ENCODE measurements around the gene COL8A1. TPM values are rescaled to one million over a fixed set of nuclear protein-coding genes. Genes with fewer than 3 reads are reported as not detected.
"Not testable (repeated sequence)": the region's sequence is repeated elsewhere in the genome, so short reads cannot be mapped to it uniquely, and the experiment has no call there.

The COL8A1 gene
- total RNA-seq, 2 experiments from 2014 or later: not detected

GRCh38 chr3:99714146-99714545 lies 75.8 kb downstream of the COL8A1 start:
- H3K4me3 Mint-ChIP-seq: no peak overlapping the region
- no peak for ATAC-seq
- no peaks in the 10 kb centered on the region for H3K36me3 Mint-ChIP-seq (ENCODE audit: low read depth)
- no peak for DNase-seq
- no peaks in the 10 kb centered on the region for H3K9me3 Mint-ChIP-seq (ENCODE audit: low read depth)
- no peak overlapping the region for H3K27ac Mint-ChIP-seq
- POLR2A ChIA-PET: no interaction called here
- CTCF ChIA-PET: no interaction called here
- no peaks in the 10 kb centered on the region for H3K4me1 Mint-ChIP-seq
- intact Hi-C loops (cut with DNase I, micrococcal nuclease): no loop called here
- peaks cover 13% of the 10 kb centered on the region for H3K27me3 Mint-ChIP-seq

GRCh38 chr3:99714575-99714974 lies 76.2 kb downstream of the COL8A1 start:
- no peak for DNase-seq
- H3K27me3 Mint-ChIP-seq: peaks cover 15% of the 10 kb centered on the region
- ChIA-PET POLR2A (no interaction called here), CTCF (no interaction called here)
- H3K4me3 Mint-ChIP-seq: no peak overlapping the region
- intact Hi-C loops (cut with DNase I, micrococcal nuclease): no loop called here
- H3K9me3 Mint-ChIP-seq (ENCODE audit: low read depth): no peaks in the 10 kb centered on the region
- H3K36me3 Mint-ChIP-seq (ENCODE audit: low read depth): no peaks in the 10 kb centered on the region
- no peak for ATAC-seq
- H3K27ac Mint-ChIP-seq: no peak overlapping the region
- no peaks in the 10 kb centered on the region for H3K4me1 Mint-ChIP-seq

- H3K9me3 Mint-ChIP-seq (ENCODE audit: low read depth): no peaks in the 10 kb centered on the region
- CTCF ChIA-PET: interaction anchor here (0.9 kb wide), 1 partner anchor 10 kb away, joined by 4 read pairs; no protein-coding TSS in a partner anchor
- H3K4me3 Mint-ChIP-seq: no peak overlapping the region
Observed at GRCh38 chr3:99716463-99716995, 78.1 kb downstream of the COL8A1 start.

GRCh38 chr3:99720985-99721632 lies 82.7 kb downstream of the COL8A1 start:
- Mint-ChIP-seq H3K27me3 (peaks cover 17% of the 10 kb centered on the region), H3K4me1 (no peaks in the 10 kb centered on the region), H3K4me3 (no peak overlapping the region), H3K27ac (no peak overlapping the region), H3K9me3 (ENCODE audit: low read depth) (no peaks in the 10 kb centered on the region), H3K36me3 (ENCODE audit: low read depth) (no peaks in the 10 kb centered on the region)
- ChIA-PET CTCF (no interaction called here), POLR2A (no interaction called here)
- no peak for ATAC-seq
- DNase-seq: no peak
- intact Hi-C loops (cut with DNase I, micrococcal nuclease): no loop called here

More at GRCh38 chr3:99716463-99716995, 78.1 kb downstream of the COL8A1 start:
- POLR2A ChIA-PET: no interaction called here
- DNase-seq (no peak), ATAC-seq (no peak)
- intact Hi-C loops (cut with DNase I, micrococcal nuclease): no loop called here
- no peak overlapping the region for H3K27ac Mint-ChIP-seq
- no peaks in the 10 kb centered on the region for H3K36me3 Mint-ChIP-seq (ENCODE audit: low read depth)
- H3K4me1 Mint-ChIP-seq: no peaks in the 10 kb centered on the region
- H3K27me3 Mint-ChIP-seq: peaks cover 19% of the 10 kb centered on the region

GRCh38 chr3:99721633-99722007 lies 83.2 kb downstream of the COL8A1 start:
- Mint-ChIP-seq H3K4me3 (no peak overlapping the region), H3K9me3 (ENCODE audit: low read depth) (no peaks in the 10 kb centered on the region), H3K27me3 (peaks cover 17% of the 10 kb centered on the region), H3K36me3 (ENCODE audit: low read depth) (no peaks in the 10 kb centered on the region), H3K27ac (no peak overlapping the region), H3K4me1 (no peaks in the 10 kb centered on the region)
- DNase-seq (no peak), ATAC-seq (no peak)
- intact Hi-C loops (cut with DNase I, micrococcal nuclease): no loop called here
- ChIA-PET CTCF (no interaction called here), POLR2A (no interaction called here)

- intact Hi-C loops (cut with DNase I, micrococcal nuclease): no loop called here
- ChIA-PET POLR2A (no interaction called here), CTCF (no interaction called here)
- Mint-ChIP-seq H3K4me1 (no peaks in the 10 kb centered on the region), H3K27me3 (peaks cover 14% of the 10 kb centered on the region), H3K9me3 (ENCODE audit: low read depth) (no peaks in the 10 kb centered on the region), H3K4me3 (no peak overlapping the region), H3K36me3 (ENCODE audit: low read depth) (no peaks in the 10 kb centered on the region), H3K27ac (no peak overlapping the region)
- no peak for DNase-seq
- no peak for ATAC-seq
Observed at GRCh38 chr3:99724276-99724675, 85.9 kb downstream of the COL8A1 start.

- Mint-ChIP-seq H3K4me3 (no peak overlapping the region), H3K9me3 (ENCODE audit: low read depth) (no peaks in the 10 kb centered on the region), H3K4me1 (no peaks in the 10 kb centered on the region), H3K36me3 (ENCODE audit: low read depth) (no peaks in the 10 kb centered on the region), H3K27ac (no peak overlapping the region), H3K27me3 (peaks cover 3% of the 10 kb centered on the region)
- CTCF ChIA-PET: interaction anchor here (1.0 kb wide), 1 partner anchor 913 kb away, joined by 3 read pairs; no protein-coding TSS in a partner anchor
- ATAC-seq (no peak), DNase-seq (no peak)
- POLR2A ChIA-PET: no interaction called here
- intact Hi-C loops (cut with DNase I, micrococcal nuclease): no loop called here
Observed at GRCh38 chr3:99730870-99731269, 92.5 kb downstream of the COL8A1 start.

GRCh38 chr3:99731499-99731898 lies 93.1 kb downstream of the COL8A1 start:
- H3K27ac Mint-ChIP-seq: no peak overlapping the region
- intact Hi-C loops (cut with DNase I, micrococcal nuclease): no loop called here
- POLR2A ChIA-PET: no interaction called here
- H3K27me3 Mint-ChIP-seq: peaks cover 3% of the 10 kb centered on the region
- H3K36me3 Mint-ChIP-seq (ENCODE audit: low read depth): no peaks in the 10 kb centered on the region
- H3K4me1 Mint-ChIP-seq: no peaks in the 10 kb centered on the region
- H3K4me3 Mint-ChIP-seq: no peak overlapping the region
- CTCF ChIA-PET: interaction anchor here (1.0 kb wide), 1 partner anchor 914 kb away, joined by 3 read pairs; no protein-coding TSS in a partner anchor
- ATAC-seq (no peak), DNase-seq (no peak)
- no peaks in the 10 kb centered on the region for H3K9me3 Mint-ChIP-seq (ENCODE audit: low read depth)

- H3K27ac Mint-ChIP-seq; POLR2A ChIA-PET; H3K36me3 Mint-ChIP-seq (ENCODE audit: low read depth); H3K4me1 Mint-ChIP-seq; H3K9me3 Mint-ChIP-seq (ENCODE audit: low read depth); ATAC-seq; intact Hi-C loops (cut with DNase I, micrococcal nuclease); H3K27me3 Mint-ChIP-seq; DNase-seq; H3K4me3 Mint-ChIP-seq: not testable (repeated sequence)
- CTCF ChIA-PET: interaction anchor here (1.0 to 2.5 kb wide), 2 partner anchors 9 to 11 kb away, joined by 3 to 5 read pairs; no protein-coding TSS in a partner anchor
Observed at GRCh38 chr3:99740371-99740770, 102.0 kb downstream of the COL8A1 start.

- Mint-ChIP-seq H3K4me1 (no peaks in the 10 kb centered on the region), H3K9me3 (ENCODE audit: low read depth) (no peaks in the 10 kb centered on the region), H3K27me3 (peaks cover 9% of the 10 kb centered on the region), H3K27ac (no peak overlapping the region), H3K36me3 (ENCODE audit: low read depth) (no peaks in the 10 kb centered on the region), H3K4me3 (no peak overlapping the region)
- POLR2A ChIA-PET: no interaction called here
- ATAC-seq (no peak), DNase-seq (no peak)
- CTCF ChIA-PET: interaction anchor here (0.6 to 2.5 kb wide), 2 partner anchors 10 to 625 kb away, joined by 3 to 5 read pairs; no protein-coding TSS in a partner anchor
- intact Hi-C loops (cut with DNase I, micrococcal nuclease): no loop called here
Observed at GRCh38 chr3:99741588-99741987, 103.2 kb downstream of the COL8A1 start.

- DNase-seq (no peak), ATAC-seq (no peak)
- intact Hi-C loops (cut with DNase I, micrococcal nuclease): no loop called here
- Mint-ChIP-seq H3K27ac (no peak overlapping the region), H3K27me3 (peaks cover 13% of the 10 kb centered on the region), H3K4me1 (no peaks in the 10 kb centered on the region), H3K9me3 (ENCODE audit: low read depth) (no peaks in the 10 kb centered on the region), H3K4me3 (no peak overlapping the region), H3K36me3 (ENCODE audit: low read depth) (no peaks in the 10 kb centered on the region)
- ChIA-PET CTCF (no interaction called here), POLR2A (no interaction called here)
Observed at GRCh38 chr3:99747915-99748314, 109.5 kb downstream of the COL8A1 start.

- Mint-ChIP-seq H3K9me3 (ENCODE audit: low read depth) (no peaks in the 10 kb centered on the region), H3K4me3 (no peak overlapping the region), H3K36me3 (ENCODE audit: low read depth) (no peaks in the 10 kb centered on the region), H3K4me1 (no peaks in the 10 kb centered on the region), H3K27me3 (peaks cover 13% of the 10 kb centered on the region), H3K27ac (no peak overlapping the region)
- ChIA-PET CTCF (interaction anchor here (0.9 to 1.4 kb wide), 4 partner anchors 11 to 937 kb away, joined by 3 to 5 read pairs (median 4); no protein-coding TSS in a partner anchor), POLR2A (no interaction called here)
- DNase-seq (no peak), ATAC-seq (no peak)
- intact Hi-C loops (cut with DNase I, micrococcal nuclease): loop anchor here (2.0 to 10.0 kb wide), 5 partner anchors 107 to 1149 kb away; no protein-coding TSS in a partner anchor
Observed at GRCh38 chr3:99751649-99752048, 113.3 kb downstream of the COL8A1 start.

Measured in activated CD4-positive, alpha-beta T cell treated with anti-CD3 and anti-CD28 coated beads for 36 hours (primary cell).